Measurements from ENCODE around the gene EP400. TPM values are rescaled to one million over a fixed set of nuclear protein-coding genes. Genes with fewer than 3 reads are reported as not detected.

Gene EP400
- total and polyA plus RNA-seq, 9 donors = 19.6 to 60.7 (median 44.0) TPM

DNA sequence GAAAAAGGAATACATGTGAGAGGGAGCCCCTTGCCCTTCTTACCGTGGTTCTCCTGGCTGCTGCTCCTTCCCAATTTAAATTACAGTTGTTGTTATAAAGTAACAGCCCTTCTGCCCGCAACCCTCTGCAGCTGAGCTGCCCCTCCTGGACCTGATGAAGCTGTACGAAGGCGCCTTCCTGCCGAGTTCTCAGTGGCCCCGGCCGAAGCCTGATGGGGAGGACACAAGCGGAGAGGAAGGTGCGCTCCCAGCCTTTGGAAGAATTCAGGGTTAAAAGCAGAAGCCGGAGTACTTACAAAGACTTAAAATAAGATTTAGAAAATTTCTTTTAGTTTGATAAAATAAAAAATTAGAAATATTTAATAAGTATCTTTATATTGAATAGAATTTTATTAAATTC lies 55.2 kb downstream of the EP400 start:
- no peak overlapping the region for H3K4me3 ChIP-seq
- no peaks in the 10 kb centered on the region for H3K36me3 ChIP-seq
- WGBS, 3 donors = 92 to 95% (median 95%) methylated on average over 10 of the region's 10 CpGs
- H3K27me3 ChIP-seq = no peaks in the 10 kb centered on the region
- H3K27ac ChIP-seq = no peak overlapping the region
- DNase-seq = no peak
- intact Hi-C loops (cut with DNase I) = loop anchor here in 3 of 4 donors (1.0 to 10.0 kb wide), 3 partner anchors 40 to 900 kb away; no protein-coding TSS in a partner anchor
- H3K9me3 ChIP-seq = no peaks in the 10 kb centered on the region
- TF ChIP-seq, protein P1, sequence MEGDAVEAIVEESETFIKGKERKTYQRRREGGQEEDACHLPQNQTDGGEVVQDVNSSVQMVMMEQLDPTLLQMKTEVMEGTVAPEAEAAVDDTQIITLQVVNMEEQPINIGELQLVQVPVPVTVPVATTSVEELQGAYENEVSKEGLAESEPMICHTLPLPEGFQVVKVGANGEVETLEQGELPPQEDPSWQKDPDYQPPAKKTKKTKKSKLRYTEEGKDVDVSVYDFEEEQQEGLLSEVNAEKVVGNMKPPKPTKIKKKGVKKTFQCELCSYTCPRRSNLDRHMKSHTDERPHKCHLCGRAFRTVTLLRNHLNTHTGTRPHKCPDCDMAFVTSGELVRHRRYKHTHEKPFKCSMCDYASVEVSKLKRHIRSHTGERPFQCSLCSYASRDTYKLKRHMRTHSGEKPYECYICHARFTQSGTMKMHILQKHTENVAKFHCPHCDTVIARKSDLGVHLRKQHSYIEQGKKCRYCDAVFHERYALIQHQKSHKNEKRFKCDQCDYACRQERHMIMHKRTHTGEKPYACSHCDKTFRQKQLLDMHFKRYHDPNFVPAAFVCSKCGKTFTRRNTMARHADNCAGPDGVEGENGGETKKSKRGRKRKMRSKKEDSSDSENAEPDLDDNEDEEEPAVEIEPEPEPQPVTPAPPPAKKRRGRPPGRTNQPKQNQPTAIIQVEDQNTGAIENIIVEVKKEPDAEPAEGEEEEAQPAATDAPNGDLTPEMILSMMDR (IDR thresholded peaks at IDR 0.05) = no peak
- no peak for TF ChIP-seq EP300 (IDR thresholded peaks at IDR 0.05)
- no peak for TF ChIP-seq POLR2A (IDR thresholded peaks at IDR 0.05)
- no peaks in the 10 kb centered on the region for H3K4me1 ChIP-seq (ENCODE audit: insufficient read depth)

DNA sequence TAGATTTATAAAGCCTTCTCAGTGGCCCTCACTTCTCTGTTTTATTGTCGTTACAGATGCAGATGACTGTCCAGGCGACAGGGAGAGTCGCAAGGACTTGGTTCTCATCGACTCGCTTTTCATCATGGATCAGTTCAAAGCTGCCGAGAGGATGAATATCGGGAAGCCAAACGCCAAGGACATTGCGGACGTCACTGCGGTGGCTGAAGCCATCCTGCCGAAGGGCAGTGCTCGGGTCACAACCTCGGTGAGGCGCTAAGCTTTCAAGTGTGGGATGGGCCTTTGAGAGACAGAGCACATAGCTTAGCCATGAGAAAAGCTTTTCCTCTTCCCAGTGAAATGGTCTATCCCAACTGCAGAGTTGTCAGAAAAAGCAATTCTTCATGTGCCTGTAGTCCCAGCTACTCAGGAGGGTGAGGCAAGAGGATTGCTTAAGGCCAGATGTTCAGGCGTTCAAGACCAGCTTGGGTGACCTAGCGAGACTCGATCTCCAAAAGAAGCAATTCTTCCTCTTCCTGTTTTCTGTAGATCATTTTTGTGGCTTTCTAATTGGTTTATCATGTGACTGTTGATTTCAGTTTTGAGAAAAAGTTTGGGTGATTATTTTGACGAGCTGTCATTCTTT lies 56.4 kb downstream of the EP400 start:
- WGBS, 3 donors = 91 to 93% (median 92%) methylated on average over 19 of the region's 19 CpGs
- intact Hi-C loops (cut with DNase I) = loop anchor here in 2 of 4 donors (10.0 kb wide), 2 partner anchors 401 to 901 kb away; no protein-coding TSS in a partner anchor
- H3K4me1 ChIP-seq (ENCODE audit: insufficient read depth) = no peaks in the 10 kb centered on the region
- TF ChIP-seq, protein P1 (IDR thresholded peaks at IDR 0.05) = no peak
- no peak for TF ChIP-seq POLR2A (IDR thresholded peaks at IDR 0.05)
- no peak for TF ChIP-seq EP300 (IDR thresholded peaks at IDR 0.05)
- no peak overlapping the region for H3K27ac ChIP-seq
- H3K9me3 ChIP-seq = no peaks in the 10 kb centered on the region
- no peak overlapping the region for H3K4me3 ChIP-seq
- DNase-seq = peak in 1 of 5 donors; percentile 21
- no peaks in the 10 kb centered on the region for H3K36me3 ChIP-seq
- H3K27me3 ChIP-seq = no peaks in the 10 kb centered on the region

DNA sequence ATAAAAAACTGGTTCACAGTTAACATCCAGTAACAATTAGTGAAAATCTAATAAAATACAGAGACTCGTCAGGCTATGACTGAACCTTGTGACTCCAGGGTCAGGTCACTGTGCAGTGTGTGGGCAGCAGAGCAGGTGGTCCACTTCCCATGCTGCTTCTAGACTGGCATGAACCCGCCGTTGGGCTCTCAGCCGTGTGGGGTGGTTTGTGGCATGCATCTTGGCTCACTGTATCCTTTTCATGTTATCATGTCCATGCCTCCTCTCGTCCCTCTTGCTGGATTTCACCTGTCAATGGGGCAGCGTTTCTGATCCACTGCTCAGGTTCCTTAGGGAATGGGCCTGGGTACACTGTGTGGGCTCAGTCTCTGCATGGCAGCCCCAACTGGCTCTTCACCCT lies 57.3 kb downstream of the EP400 start:
- Histone ChIP-seq H3K36me3 (no peaks in the 10 kb centered on the region), H3K27me3 (no peaks in the 10 kb centered on the region), H3K27ac (no peak overlapping the region), H3K9me3 (no peaks in the 10 kb centered on the region), H3K4me3 (no peak overlapping the region), H3K4me1 (ENCODE audit: insufficient read depth) (no peaks in the 10 kb centered on the region)
- intact Hi-C loops (cut with DNase I) = loop anchor here in 2 of 4 donors (10.0 kb wide), 2 partner anchors 402 to 902 kb away; no protein-coding TSS in a partner anchor
- TF ChIP-seq EP300 (IDR thresholded peaks at IDR 0.05) (no peak), POLR2A (IDR thresholded peaks at IDR 0.05) (no peak)
- TF ChIP-seq, protein P1 (IDR thresholded peaks at IDR 0.05) = no peak
- peak in 2 of 5 donors; percentile 8 for DNase-seq
- WGBS, 3 donors = 82 to 86% (median 85%) methylated on average over 6 of the region's 6 CpGs

DNA sequence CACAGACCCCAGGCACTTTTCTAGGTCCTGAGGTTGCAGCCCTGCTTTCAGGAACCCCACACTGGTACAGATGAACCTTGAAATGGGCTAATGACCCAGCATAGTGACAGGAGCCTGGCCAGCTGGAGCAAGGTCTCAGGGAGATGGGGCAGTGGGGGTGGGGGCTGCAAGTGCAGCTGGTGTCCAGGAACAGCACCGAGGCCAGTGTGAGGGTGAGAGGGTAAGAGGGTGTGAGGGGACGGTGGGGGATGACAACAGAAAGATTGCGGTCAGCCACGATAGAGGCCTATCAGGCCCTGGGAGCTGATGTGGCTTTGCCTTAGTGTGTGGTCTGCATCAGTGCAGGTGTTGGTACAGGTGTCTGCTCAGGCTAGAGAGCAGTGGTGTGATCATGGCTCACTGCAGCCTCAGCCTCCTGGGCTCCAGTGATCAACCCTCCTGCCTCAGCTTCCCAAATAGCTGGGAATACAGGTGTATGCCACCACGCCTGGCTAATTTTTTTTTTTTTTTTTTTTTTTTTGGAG lies 59.7 kb downstream of the EP400 start:
- Histone ChIP-seq H3K27me3 (no peaks in the 10 kb centered on the region), H3K4me3 (no peak overlapping the region), H3K9me3 (no peaks in the 10 kb centered on the region), H3K4me1 (ENCODE audit: insufficient read depth) (no peaks in the 10 kb centered on the region), H3K36me3 (no peaks in the 10 kb centered on the region), H3K27ac (no peak overlapping the region)
- WGBS, 3 donors = 91 to 97% (median 96%) methylated on average over 5 of the region's 5 CpGs
- intact Hi-C loops (cut with DNase I) = loop anchor here in 2 of 4 donors (10.0 kb wide), 2 partner anchors 405 to 905 kb away; no protein-coding TSS in a partner anchor
- no peak for DNase-seq
- TF ChIP-seq EP300 (IDR thresholded peaks at IDR 0.05) = no peak
- TF ChIP-seq POLR2A (IDR thresholded peaks at IDR 0.05) = no peak
- TF ChIP-seq, protein P1 (IDR thresholded peaks at IDR 0.05) = no peak
